ENCODE measurements around the gene MLPH. TPM values are rescaled to one million over a fixed set of nuclear protein-coding genes. Genes with fewer than 3 reads are reported as not detected.
"Not testable (repeated sequence)": the region's sequence is repeated elsewhere in the genome, so short reads cannot be mapped to it uniquely, and the experiment has no call there.

The MLPH gene
- polyA plus RNA-seq, 1 donor from 2014 or later: not detected

DNA sequence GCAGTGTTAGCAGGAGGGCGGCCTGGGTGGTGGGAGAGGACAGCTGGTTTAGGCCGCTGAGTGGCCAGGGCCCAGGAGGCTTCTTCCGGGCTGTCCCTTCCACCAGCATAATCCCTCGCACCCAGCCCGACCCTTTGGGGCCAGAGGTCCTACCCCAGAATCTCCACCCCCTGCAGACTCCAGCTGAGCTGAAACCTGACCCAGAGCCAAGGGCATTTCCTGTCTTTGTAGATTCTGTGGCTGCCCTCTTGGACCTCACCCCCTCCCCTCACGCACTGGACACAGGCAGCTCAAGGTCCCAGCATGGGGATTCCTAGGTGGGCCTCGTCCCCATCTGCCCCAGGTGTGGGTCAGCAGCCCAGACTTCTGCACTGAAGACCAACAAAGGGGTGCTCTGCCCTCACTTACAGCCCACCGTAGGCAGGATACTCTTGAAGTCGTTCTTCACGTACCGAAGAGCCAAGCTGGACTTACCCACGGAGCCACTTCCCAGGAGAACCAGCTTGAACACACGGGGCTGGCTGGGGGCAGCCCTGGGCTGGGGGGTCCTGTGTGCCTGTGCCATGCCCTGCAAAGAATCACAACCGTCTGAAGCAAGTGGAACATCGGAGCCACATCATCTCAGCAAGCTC, 98.7 kb downstream of the MLPH start:
- no peaks in the 10 kb centered on the region for H3K36me3 Mint-ChIP-seq
- H3K27me3 Mint-ChIP-seq: peaks cover 7% of the 10 kb centered on the region
- H3K9me3 Mint-ChIP-seq: peaks cover 0 to 1% (median 0%) of the 10 kb centered on the region in 3 donors
- H3K27ac Mint-ChIP-seq: no peak overlapping the region
- peaks cover 0 to 2% (median under 1%) of the 10 kb centered on the region in 3 donors for H3K4me1 Mint-ChIP-seq
- no peak overlapping the region for H3K4me3 Mint-ChIP-seq

GRCh38 chr2:237588044-237588696, 101.1 kb downstream of the MLPH start:
- Mint-ChIP-seq H3K9me3 (peaks cover 0 to 1% (median 0%) of the 10 kb centered on the region in 3 donors), H3K27me3 (peaks cover 6% of the 10 kb centered on the region), H3K4me1 (peaks cover 0 to 4% (median 4%) of the 10 kb centered on the region in 3 donors), H3K27ac (no peak overlapping the region), H3K36me3 (no peaks in the 10 kb centered on the region), H3K4me3 (no peak overlapping the region)

GRCh38 chr2:237590272-237591140, 103.5 kb downstream of the MLPH start, which contains the start of gene RAB17:
TSS of gene RAB17 (minus strand) at chr2:237590734. CDS start at chr2:237586154, 4,580 bp downstream.
- H3K27ac Mint-ChIP-seq: peak within 1 kb of the TSS in 1 of 3 donors; percentile 62
- peaks cover 3% of the 10 kb centered on the region for H3K27me3 Mint-ChIP-seq
- peak within 1 kb of the TSS in 1 of 4 donors; percentile 17 for H3K4me3 Mint-ChIP-seq
- H3K36me3 Mint-ChIP-seq: no peaks in the 10 kb centered on the region
- peaks cover 0 to 1% (median 0%) of the 10 kb centered on the region in 3 donors for H3K9me3 Mint-ChIP-seq
- peaks cover 4% of the 10 kb centered on the region in 3 donors for H3K4me1 Mint-ChIP-seq

DNA sequence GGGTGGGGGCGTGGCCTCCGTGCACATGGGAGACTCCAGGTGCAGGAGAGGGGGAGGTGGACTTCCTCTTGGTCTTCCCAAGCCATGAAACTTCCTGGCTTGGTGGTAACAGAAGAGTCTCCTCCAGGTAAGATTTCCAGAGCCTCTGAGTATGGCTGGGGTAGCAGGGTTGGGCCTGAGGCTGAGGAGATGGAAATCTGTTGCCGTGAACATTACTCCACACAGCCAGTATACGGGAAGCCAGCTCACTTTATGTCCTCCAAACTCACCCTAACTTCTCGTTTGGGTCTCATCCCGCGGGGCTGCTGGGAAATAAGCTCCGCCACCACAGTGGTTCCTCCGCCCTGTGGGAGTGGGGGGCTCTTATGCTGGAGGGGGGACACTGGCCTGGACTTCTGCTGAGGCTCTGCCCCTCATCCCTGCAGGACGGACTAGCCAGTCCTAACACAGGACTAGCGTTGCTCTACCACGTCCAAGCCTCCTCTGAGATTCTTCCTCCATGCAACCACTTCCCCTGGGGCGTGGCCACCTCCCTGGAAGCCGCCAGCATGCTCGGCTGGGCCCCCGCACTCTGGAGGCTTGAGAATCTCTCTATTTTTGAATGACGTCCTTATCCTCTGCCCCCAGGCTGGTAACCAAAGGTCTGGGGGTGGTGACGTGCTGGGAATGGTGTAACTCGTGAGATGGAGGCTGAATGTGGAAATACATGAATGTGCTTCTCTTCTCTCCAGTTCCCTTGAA, 104.3 kb downstream of the MLPH start:
- Mint-ChIP-seq H3K9me3 (peaks cover 0 to 1% (median 0%) of the 10 kb centered on the region in 3 donors), H3K4me3 (no peak overlapping the region), H3K27me3 (peaks cover 3% of the 10 kb centered on the region), H3K36me3 (no peaks in the 10 kb centered on the region), H3K27ac (peak overlapping the region in 1 of 3 donors; percentile 62), H3K4me1 (peaks cover 4 to 6% (median 4%) of the 10 kb centered on the region in 3 donors)

DNA sequence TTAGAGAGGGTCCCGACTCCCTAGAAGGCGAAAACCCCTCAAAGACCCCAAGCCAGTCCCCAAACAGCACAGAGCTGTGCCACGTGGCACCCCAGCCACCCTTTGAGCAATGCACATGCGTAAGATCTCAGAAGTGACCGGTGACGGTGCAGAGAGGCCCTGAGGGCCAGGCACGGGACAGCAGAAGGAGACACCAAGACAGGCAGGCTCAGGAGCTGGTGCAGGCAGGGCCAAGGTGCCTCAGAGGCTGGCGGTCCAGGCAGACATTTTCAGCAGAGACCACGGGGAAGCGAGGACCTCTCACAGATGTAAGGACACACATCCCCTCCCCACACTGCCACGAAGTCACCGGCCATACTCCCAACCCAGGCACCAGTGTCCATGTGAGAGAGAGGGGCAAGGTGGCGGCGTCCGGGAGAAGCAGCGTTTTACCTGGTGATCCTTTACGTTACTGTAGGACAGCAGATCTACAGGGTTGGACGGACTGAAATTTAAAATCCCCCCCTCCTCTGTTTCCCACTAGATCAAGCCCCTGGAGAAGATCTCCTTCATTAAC, 105.5 kb downstream of the MLPH start:
- Mint-ChIP-seq H3K36me3 (no peaks in the 10 kb centered on the region), H3K27me3 (peaks cover under 1% of the 10 kb centered on the region), H3K4me3 (no peak overlapping the region), H3K4me1 (peaks cover 4 to 5% (median 4%) of the 10 kb centered on the region in 3 donors), H3K9me3 (peaks cover 0 to 1% (median 0%) of the 10 kb centered on the region in 3 donors), H3K27ac (no peak overlapping the region)

GRCh38 chr2:237593036-237593435, 106.0 kb downstream of the MLPH start:
- no peaks in the 10 kb centered on the region for H3K36me3 Mint-ChIP-seq
- peaks cover 0 to 1% (median 0%) of the 10 kb centered on the region in 3 donors for H3K9me3 Mint-ChIP-seq
- no peak overlapping the region for H3K4me3 Mint-ChIP-seq
- peaks cover 4 to 7% (median 6%) of the 10 kb centered on the region in 3 donors for H3K4me1 Mint-ChIP-seq
- H3K27ac Mint-ChIP-seq: no peak overlapping the region
- no peaks in the 10 kb centered on the region for H3K27me3 Mint-ChIP-seq

DNA sequence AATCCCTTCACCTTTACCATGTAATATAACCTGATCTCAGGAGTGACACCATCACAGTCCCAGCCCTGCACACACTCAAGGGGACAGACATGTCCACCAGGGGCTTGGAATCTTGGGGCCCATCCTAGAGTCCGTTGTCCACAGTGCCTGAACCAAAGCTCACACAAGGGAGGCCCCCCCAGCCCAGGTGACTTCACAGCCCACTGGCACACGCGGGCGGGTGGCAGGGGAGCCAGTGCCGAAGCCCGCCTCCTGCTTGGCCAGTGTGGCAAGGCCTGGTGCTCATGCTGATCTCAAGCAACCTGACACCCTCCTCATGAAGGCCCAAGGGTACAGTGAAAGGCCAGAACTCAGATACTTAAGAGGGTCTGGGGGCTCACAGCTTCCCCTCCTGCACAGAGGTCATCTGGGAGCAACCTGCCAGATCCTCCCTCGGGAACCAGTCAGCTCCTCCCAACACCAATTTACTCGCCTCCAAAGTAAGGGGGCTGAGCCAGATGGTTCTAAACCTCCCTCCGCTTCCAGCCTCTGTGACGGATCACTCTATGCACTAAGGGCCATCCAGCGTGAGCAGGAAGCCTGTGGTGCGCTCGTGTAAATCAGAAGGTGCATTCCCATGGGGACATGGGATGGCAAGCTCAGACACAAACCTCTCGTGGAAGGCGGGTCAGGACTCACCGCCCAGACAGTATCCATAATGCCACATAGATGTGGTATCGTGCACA, 106.7 kb downstream of the MLPH start:
- Mint-ChIP-seq H3K36me3 (no peaks in the 10 kb centered on the region), H3K4me1 (peaks cover 4 to 10% (median 6%) of the 10 kb centered on the region in 3 donors), H3K27me3 (no peaks in the 10 kb centered on the region), H3K9me3 (no peaks in the 10 kb centered on the region), H3K27ac (no peak overlapping the region), H3K4me3 (no peak overlapping the region)

- no peak overlapping the region for H3K4me3 Mint-ChIP-seq
Measured at GRCh38 chr2:237594514-237594871, 107.4 kb downstream of the MLPH start.

GRCh38 chr2:237595829-237596519, 108.9 kb downstream of the MLPH start:
- not testable (repeated sequence) for H3K9me3 Mint-ChIP-seq, H3K4me3 Mint-ChIP-seq, H3K27me3 Mint-ChIP-seq, H3K36me3 Mint-ChIP-seq, H3K27ac Mint-ChIP-seq
- peaks cover 4 to 11% (median 5%) of the 10 kb centered on the region in 3 donors for H3K4me1 Mint-ChIP-seq

More at GRCh38 chr2:237594514-237594871, 107.4 kb downstream of the MLPH start:
- no peaks in the 10 kb centered on the region for H3K9me3 Mint-ChIP-seq
- H3K27me3 Mint-ChIP-seq: no peaks in the 10 kb centered on the region
- H3K4me1 Mint-ChIP-seq: peaks cover 4 to 10% (median 6%) of the 10 kb centered on the region in 3 donors
- no peaks in the 10 kb centered on the region for H3K36me3 Mint-ChIP-seq
- H3K27ac Mint-ChIP-seq: peak overlapping the region in 1 of 3 donors; percentile 67

- no peak overlapping the region for H3K4me3 Mint-ChIP-seq
- peak overlapping the region in 1 of 3 donors; percentile 33 for H3K27ac Mint-ChIP-seq
- peaks cover 4% of the 10 kb centered on the region for H3K36me3 Mint-ChIP-seq
- no peaks in the 10 kb centered on the region for H3K9me3 Mint-ChIP-seq
- no peaks in the 10 kb centered on the region for H3K27me3 Mint-ChIP-seq
- H3K4me1 Mint-ChIP-seq: peaks cover 2 to 9% (median 4%) of the 10 kb centered on the region in 3 donors
Measured at GRCh38 chr2:237596520-237597195, 109.6 kb downstream of the MLPH start.

DNA sequence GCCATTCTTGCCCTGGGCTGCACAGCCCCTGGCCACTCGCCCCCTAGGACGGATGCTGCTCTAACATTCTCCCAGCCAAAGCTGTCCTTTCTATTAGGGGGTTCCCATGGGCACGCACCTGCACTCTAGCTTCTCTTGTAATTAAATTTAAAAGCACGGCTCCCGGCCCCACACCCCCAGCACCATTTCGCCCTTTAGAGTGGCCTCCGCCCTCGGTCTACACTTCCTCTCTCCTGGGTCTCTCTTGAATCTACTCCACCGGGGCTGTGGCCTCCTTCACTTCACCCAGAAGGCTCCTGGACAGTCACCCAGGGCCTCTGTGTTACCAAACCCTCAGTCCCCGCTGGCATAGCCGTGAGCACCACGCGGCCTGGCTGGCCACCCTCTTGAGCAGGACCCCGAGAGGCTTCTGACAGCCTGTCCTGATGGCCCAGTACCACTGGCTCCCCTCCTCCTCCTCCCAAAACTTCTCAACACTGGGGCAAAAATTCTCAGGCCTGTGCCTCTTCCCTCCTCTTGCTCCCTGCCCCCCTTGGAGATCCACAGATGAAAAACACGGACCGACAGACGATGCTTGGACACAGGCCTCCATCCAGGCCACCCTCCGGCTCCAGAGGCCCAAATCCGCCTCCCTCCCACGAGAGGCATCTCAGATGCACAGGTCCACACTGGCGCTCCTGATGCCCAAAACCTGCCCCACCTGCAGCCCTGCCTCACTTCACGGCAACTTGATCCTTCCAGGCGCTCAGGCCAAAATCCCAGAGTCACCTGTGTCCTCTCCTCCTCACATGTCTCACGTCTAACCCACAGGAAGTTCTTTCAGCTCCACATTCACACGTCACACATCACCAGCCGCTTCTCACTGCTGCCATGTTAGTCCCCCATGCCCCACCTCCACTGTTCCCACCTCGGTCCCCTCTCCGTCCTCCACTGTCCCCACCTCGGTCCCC, 110.4 kb downstream of the MLPH start:
- no peaks in the 10 kb centered on the region for H3K27me3 Mint-ChIP-seq
- H3K36me3 Mint-ChIP-seq: peaks cover 4% of the 10 kb centered on the region
- H3K27ac Mint-ChIP-seq: peak overlapping the region in 1 of 3 donors; percentile 33
- H3K9me3 Mint-ChIP-seq: no peaks in the 10 kb centered on the region
- peaks cover 1 to 10% (median 4%) of the 10 kb centered on the region in 3 donors for H3K4me1 Mint-ChIP-seq
- H3K4me3 Mint-ChIP-seq: no peak overlapping the region

Data from IgD-negative memory B cell (primary cell).